GM18909 (cell line): Measurements from ENCODE around the gene BUB1.
"Not testable (repeated sequence)": the region's sequence is repeated elsewhere in the genome, so short reads cannot be mapped to it uniquely, and the experiment has no call there.

ENCODE experiments used
- ATAC-seq: cut with Tn5 transposase; IDR thresholded peaks from one replicate; pipeline ENCODE4 v1.9.1; 2021; ENCODE audit warnings: mild to moderate bottlenecking; ENCODE audit not compliant: unreplicated experiment, poor library complexity

The BUB1 gene

DNA sequence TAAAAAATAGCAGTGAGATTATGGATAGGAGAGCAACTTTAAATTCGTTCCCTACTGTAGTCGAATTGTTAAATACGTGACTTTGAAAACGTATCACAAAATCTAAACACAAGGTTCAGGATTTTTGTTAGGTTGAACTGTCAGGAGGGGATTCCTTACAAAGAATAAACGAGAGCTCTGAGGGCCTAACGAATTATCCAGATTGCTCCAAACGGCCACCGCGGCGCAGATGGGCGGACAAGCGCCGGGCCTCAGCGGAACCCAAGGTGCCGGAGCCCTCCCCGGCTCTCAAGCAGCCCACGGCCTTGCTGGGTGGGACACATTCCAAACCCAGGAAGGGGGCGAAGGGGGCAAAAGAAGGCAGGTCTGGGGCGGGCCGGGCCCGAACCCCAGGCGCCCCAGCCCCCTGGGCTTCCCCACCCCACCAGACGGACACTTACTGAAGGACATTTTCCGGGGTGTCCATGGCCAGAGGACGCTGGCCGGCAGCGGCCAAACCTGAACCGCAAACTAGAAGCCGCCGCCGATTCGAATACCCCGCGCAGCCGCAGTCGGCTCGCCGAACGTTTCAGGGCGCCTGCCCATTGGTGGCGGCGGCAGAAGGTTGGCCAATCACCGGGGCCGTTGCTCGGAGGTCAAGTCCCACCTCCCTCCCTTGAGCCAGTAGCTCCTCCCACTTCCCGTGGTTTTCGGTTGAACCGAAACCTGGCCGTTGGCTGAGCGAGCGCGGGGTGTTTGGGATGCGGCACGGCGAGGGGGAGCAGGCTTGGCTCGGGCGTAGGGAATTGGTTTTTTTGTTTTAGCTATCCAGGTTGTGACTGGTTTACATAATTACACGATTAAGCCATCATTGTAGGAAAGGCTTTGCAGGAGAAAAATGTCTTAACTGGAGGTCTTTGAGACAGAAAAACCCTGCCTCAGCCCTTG lies at the start of gene BUB1:
Gene BUB1 (minus strand): TSS at position 534 of the 927 bp plus-strand sequence. CDS start 68 bp downstream, at position 466.
- ATAC-seq = peak; percentile 76

DNA sequence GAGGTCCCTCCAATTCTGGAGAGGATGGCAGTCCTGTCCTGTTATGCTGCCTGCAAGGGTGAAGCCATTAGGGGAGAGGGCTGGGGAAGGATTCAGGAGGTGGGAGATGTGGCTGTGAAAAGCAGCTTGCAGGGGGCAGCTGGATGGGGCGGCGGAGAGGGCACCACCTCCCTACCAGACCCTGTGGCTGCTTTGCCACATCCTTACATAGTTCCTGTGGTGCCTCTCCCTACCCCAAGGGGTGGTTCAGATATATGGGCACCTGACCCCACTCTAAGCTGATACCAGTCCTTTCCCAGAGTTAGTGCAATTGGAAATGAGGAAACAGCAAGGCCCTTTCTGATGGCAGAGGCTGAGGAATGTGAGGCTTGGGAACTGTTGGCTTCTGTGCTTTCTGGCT lies 48.4 kb upstream of the BUB1 start:
- ATAC-seq = no peak

DNA sequence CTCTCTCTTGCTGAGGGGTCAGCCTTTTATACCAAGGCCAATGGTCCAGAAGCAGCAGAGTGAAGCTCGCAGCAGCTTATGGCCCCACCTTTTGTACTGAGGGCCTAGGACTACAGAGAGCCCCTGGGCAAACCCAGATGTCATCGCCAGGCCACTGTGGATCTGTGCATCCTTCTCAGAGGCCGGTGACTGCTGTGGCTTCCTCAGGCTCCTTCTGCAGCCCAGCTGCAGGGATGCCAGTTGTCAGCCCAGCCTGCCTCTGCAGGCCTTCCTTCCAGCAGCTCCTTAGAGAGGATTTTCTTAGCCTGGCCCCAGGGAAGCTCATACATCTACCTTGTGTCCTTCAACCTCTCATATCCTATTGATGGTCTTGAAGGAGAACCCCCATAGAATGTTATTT lies 48.0 kb upstream of the BUB1 start:
- no peak for ATAC-seq

- no peak for ATAC-seq
Observed at GRCh38 chr2:110725370-110725769, 47.5 kb upstream of the BUB1 start.

DNA sequence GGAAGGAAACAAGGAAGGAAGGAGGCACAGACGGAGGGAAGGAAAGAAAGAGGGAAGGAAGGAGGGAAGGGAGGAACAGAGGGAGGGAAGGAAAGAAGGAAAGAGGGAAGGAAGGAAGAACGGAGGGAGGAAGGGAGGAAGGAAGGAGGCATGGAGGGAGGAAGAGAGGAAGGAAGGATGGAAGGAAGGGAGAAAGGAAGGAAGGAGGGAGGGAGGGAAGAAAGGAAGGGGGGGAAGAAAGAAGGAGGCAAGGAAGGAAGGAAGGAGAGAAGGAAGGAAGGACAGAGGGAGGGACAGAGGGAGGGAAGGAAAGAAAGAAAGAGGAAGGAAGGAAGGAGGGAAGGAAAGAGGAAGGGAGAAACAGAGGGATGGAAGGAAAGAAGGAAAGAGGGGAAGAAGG lies 47.0 kb upstream of the BUB1 start:
- no peak for ATAC-seq

- no peak for ATAC-seq
Observed at GRCh38 chr2:110720547-110720946, 42.7 kb upstream of the BUB1 start.

GRCh38 chr2:110718990-110719389 lies 41.1 kb upstream of the BUB1 start:
- ATAC-seq = no peak

- no peak for ATAC-seq
Observed at GRCh38 chr2:110718382-110718781, 40.5 kb upstream of the BUB1 start.

- no peak for ATAC-seq
Observed at GRCh38 chr2:110717734-110718133, 39.9 kb upstream of the BUB1 start.

- ATAC-seq = no peak
Observed at GRCh38 chr2:110716959-110717645, 39.2 kb upstream of the BUB1 start.

DNA sequence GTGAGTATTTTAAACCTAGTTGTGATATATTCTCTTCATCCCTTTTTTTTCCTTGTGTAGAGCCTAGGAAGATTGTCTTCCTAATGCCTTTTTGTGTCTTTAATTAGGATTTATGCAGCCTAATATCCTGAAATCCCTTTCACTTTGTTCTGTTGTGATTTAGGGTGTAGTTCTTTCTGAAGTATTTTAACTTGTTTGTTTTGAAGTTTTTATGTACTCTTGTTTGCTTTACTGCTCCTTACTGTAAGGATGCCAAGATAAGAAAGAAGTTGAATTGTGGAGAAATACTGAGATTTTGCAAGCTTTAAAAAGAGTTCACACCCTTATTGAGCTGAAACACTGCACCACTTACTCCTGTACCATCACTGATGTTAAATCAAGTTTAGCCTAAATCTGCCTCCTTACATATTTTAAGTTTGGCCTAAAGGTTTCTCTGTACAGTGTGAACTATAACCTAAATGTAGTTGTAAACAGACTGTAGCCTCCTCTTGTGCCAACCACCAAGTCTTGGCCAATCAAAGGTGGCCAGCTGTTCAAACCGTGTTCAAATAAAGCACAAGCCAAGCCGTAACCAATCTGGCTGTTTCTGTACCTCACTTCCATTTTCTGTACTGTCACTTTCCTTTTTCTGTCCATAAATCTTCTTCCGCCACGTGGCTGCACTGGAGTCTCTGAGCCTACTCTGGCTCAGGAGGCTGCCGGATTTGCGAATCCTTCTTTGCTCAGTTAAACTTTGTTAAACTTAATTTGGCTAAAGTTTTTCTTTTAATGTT lies 36.8 kb upstream of the BUB1 start:
- no peak for ATAC-seq

DNA sequence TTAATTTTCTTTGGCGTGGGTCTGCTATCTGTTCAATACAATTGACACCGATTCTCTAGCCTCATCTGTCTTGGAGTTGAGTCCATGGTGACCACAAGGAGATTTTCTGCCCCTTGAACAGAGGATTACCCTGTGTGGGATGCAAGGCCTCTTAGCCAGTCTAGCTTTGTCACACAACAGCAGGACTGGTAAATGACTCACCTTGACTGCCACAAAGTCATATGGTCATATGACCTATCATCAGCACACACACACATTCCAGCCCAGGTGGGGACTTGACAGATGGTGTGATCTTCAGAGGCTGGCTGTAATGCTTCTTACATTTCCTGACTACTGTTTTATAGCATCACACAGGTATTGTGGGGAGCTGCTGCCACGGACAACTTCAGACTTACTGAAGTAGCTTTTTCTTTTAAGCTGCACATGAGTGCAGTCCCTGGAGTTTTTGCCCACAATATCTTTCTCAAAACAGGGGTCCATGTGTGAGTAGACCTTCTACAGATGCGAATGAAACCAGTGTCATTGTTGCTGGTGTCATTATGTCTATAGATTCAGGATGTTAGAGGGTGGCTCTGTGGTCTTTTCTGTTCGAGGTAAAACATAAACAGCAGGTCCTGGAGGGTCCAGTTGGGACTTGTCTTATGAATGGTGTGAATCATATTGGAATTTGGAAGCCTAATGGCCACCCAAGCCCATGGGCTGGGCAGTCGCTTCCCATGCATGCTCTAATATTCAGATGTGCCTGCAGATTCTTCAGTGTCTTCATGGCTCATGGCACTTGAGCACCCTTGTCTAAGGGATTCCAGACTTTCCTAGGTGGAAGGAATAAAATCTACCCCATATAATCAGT lies 35.9 kb upstream of the BUB1 start:
- ATAC-seq = no peak

- ATAC-seq = no peak
Observed at GRCh38 chr2:110712737-110713136, 34.9 kb upstream of the BUB1 start.

DNA sequence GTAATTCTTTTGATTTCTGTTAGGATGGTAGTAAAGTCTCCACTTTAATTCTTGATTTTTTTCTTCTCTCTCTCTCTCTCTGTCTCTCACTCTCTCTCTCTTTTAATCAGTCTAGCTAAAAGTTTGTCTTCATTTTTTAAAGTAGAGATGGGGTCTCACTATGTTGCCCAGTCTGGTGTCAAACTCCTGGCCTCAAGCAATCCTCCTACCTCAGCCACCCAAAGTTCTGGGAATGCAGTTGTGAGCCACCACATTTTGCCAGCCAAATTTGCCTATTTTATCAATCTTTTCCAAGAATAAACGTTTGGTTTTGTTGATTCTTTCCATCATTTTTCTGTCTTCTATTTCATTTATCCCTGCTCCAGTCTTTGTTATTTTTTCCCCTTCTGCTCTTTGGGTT lies 30.6 kb upstream of the BUB1 start:
- ATAC-seq = no peak

- no peak for ATAC-seq
Observed at GRCh38 chr2:110707386-110707965, 29.6 kb upstream of the BUB1 start.

DNA sequence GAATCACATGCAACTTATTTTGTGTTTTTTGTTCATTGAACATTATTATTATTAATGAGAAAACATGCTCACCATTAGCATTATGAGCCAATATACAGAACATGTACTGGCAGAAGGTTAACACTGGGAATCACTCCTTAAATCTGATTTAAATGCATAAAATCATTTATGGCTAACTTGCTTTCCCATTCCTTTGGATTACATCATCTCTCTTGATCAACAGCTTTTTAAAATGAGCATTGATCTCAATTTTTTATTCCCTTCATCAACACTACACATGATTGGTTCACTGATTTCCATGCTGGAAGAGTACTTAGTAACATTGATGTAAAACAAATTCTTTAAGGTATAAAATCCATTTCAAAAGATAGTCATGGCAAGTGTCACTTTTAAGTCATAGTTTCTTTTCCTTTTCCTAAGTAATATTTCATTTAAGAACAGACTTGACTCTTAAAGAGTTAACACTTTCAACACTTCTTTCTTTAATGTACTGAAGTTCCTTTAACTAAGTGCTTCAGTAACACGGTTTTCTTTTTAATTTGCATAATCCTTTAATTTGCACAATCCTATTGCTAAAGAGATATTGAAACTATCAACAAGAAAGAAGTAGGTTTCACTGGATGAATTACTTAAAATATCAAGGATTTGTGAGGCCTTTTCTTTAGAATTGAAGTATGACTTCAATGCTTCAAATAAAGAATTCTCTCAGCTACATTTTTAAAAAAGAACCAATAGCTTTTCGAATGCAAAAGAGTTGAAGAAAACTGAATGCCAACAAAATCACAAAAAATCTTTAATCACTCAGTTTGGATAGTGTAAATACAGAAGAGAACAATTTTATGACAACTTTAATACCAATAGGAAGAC lies 24.9 kb upstream of the BUB1 start:
- no peak for ATAC-seq

GRCh38 chr2:110698253-110698652 lies 20.4 kb upstream of the BUB1 start:
- ATAC-seq = not testable (repeated sequence)

GRCh38 chr2:110695146-110695898 lies 17.5 kb upstream of the BUB1 start:
- not testable (repeated sequence) for ATAC-seq
